ENCODE results near the gene MRGPRF.

- no peak for TF ChIP-seq CREB1 (IDR thresholded peaks at IDR 0.05)
- no peak for TF ChIP-seq POLR2A (IDR thresholded peaks at IDR 0.05; ENCODE audit: control extremely low read depth in 1 of 2, low read depth in 2 of 2, low read length in 2 of 2)
- TF ChIP-seq ATF3 (IDR thresholded peaks at IDR 0.05; ENCODE audit: insufficient read depth, low read depth, low read length), result no peak
- no peak for TF ChIP-seq EP300 (IDR thresholded peaks at IDR 0.05; ENCODE audit: borderline replicate concordance in 1 of 2, low read depth in 2 of 2, low read length in 2 of 2)
- TF ChIP-seq CTCF (IDR thresholded peaks at IDR 0.05; ENCODE audit: control extremely low read depth in 1 of 3, insufficient read depth in 1 of 3, low read depth in 1 of 3, low read length in 3 of 3), result no peak
- no peak for TF ChIP-seq BCL11A (IDR thresholded peaks at IDR 0.05; ENCODE audit: low read depth in 2 of 2, low read length in 2 of 2)
- TF ChIP-seq EZH2 (IDR thresholded peaks at IDR 0.05; ENCODE audit: low read depth, low read length, severe bottlenecking), result no peak
- no peak for TF ChIP-seq POLR2AphosphoS5 (IDR thresholded peaks at IDR 0.05; ENCODE audit: low read depth, low read length)
- no peak for TF ChIP-seq RBBP5 (IDR thresholded peaks at IDR 0.05; ENCODE audit: borderline replicate concordance, low read depth, low read length)
- TF ChIP-seq ATF2 (IDR thresholded peaks at IDR 0.05; ENCODE audit: low read length), result no peak
Observed at GRCh38 chr11:68997124-68997994, 15.7 kb downstream of the MRGPRF start.

Data from H1 (cell line).